HEK293 (cell line): ENCODE data around the gene DSE.

Source experiments
- SP2 ChIP-seq: fragments of 450-650 bp; formaldehyde crosslinking; IDR thresholded peaks from 2 replicates; pipeline ENCODE4 v1.5.1; 2016; ENCODE audit warnings: missing biosample characterization, missing genetic modification characterization
- ZFP41 ChIP-seq: fragments of 450-650 bp; formaldehyde crosslinking; IDR thresholded peaks from 2 replicates; pipeline ENCODE4 v1.5.1; 2016; ENCODE audit warnings: missing biosample characterization, missing genetic modification characterization, borderline replicate concordance
- ZIC2 ChIP-seq: fragments of 450-650 bp; formaldehyde crosslinking; IDR thresholded peaks from 2 replicates; pipeline ENCODE4 v1.5.1; 2016; ENCODE audit warnings: missing biosample characterization, missing genetic modification characterization

DSE gene

GRCh38 chr6:116492331-116493067 is 121.8 kb downstream of the DSE start (continued):
- no peak for TF ChIP-seq ZFP41
- no peak for TF ChIP-seq SP2 (tag by site-specific recombination)
- no peak for TF ChIP-seq ZIC2 (tag by site-specific recombination)
